Ascending aorta (tissue), 2 donors: ENCODE results near the gene QKI. TPM values are rescaled to one million over a fixed set of nuclear protein-coding genes. Genes with fewer than 3 reads are reported as not detected.
A peak's percentile ranks its signal among the peaks of the same experiment; 100 is the strongest.

Experiments used
- DNase-seq, 2 donors: peaks; one replicate each; pipeline ENCODE4 v3.0.0-alpha.2; 2019; ENCODE audit warnings: low spot score in 2 of 2
- H3K27ac ChIP-seq, 2 donors: fragments of 200-600 bp; sonication (generic); one replicate each; pipeline ENCODE4 v1.5.1; 2016 to 2017; ENCODE audit warnings: mild to moderate bottlenecking in 1 of 2
- H3K27me3 ChIP-seq: fragments of 200-600 bp; sonication (generic); one replicate; pipeline ENCODE4 v1.5.1; 2017
- H3K36me3 ChIP-seq, 2 donors: fragments of 200-600 bp; sonication (generic); one replicate each; pipeline ENCODE4 v1.5.1; 2016
- H3K4me1 ChIP-seq, 2 donors: fragments of 200-600 bp; sonication (generic); one replicate each; pipeline ENCODE4 v1.5.1; 2016 to 2017; ENCODE audit warnings: mild to moderate bottlenecking in 1 of 2
- H3K4me3 ChIP-seq, 2 donors: fragments of 200-600 bp; sonication (generic); one replicate each; pipeline ENCODE4 v1.5.1; 2016 to 2017; ENCODE audit warnings: mild to moderate bottlenecking in 1 of 2
- H3K9me3 ChIP-seq, 2 donors: fragments of 200-600 bp; sonication (generic); one replicate each; pipeline ENCODE4 v1.5.1; 2016
- intact Hi-C: fragments of 100-400 bp; cut with DNase I; formaldehyde crosslinking; loops from one replicate; pipeline ENCODE4 v1.15.1; 2023
- total RNA-seq: library from RNA; depleted of rRNA; stranded (reverse); fragments of >200 nt; gene quantifications from one replicate; pipeline ENCODE4 v1.1.0, GENCODE V29; 2016
- TF ChIP-seq, protein P1 (sequence below), 3 experiments: fragments of 200-600 bp in 2 of 3; fragments of 450-650 bp in 1 of 3; sonication (generic) in 2 of 3; IDR thresholded peaks; one replicate each; pipeline ENCODE4 v1.5.1; 2016 to 2019; ENCODE audit warnings: antibody characterized with exemption in 3 of 3, mild to moderate bottlenecking in 1 of 3, moderate library complexity in 1 of 3

QKI gene
- total RNA-seq, 1 donor from 2014 or later, result 91.0 TPM

GRCh38 chr6:163422550-163422949, 8.0 kb downstream of the QKI start:
- no peak overlapping the region for H3K4me3 ChIP-seq
- no peaks in the 10 kb centered on the region for H3K36me3 ChIP-seq
- H3K9me3 ChIP-seq, result no peaks in the 10 kb centered on the region
- peaks cover 7 to 51% of the 10 kb centered on the region in 2 donors for H3K4me1 ChIP-seq
- intact Hi-C loops, result no loop called here
- DNase-seq, result no peak
- TF ChIP-seq, protein P1, sequence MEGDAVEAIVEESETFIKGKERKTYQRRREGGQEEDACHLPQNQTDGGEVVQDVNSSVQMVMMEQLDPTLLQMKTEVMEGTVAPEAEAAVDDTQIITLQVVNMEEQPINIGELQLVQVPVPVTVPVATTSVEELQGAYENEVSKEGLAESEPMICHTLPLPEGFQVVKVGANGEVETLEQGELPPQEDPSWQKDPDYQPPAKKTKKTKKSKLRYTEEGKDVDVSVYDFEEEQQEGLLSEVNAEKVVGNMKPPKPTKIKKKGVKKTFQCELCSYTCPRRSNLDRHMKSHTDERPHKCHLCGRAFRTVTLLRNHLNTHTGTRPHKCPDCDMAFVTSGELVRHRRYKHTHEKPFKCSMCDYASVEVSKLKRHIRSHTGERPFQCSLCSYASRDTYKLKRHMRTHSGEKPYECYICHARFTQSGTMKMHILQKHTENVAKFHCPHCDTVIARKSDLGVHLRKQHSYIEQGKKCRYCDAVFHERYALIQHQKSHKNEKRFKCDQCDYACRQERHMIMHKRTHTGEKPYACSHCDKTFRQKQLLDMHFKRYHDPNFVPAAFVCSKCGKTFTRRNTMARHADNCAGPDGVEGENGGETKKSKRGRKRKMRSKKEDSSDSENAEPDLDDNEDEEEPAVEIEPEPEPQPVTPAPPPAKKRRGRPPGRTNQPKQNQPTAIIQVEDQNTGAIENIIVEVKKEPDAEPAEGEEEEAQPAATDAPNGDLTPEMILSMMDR (IDR thresholded peaks at IDR 0.05), result no peak
- no peak overlapping the region for H3K27ac ChIP-seq
- H3K27me3 ChIP-seq, result no peaks in the 10 kb centered on the region

DNA sequence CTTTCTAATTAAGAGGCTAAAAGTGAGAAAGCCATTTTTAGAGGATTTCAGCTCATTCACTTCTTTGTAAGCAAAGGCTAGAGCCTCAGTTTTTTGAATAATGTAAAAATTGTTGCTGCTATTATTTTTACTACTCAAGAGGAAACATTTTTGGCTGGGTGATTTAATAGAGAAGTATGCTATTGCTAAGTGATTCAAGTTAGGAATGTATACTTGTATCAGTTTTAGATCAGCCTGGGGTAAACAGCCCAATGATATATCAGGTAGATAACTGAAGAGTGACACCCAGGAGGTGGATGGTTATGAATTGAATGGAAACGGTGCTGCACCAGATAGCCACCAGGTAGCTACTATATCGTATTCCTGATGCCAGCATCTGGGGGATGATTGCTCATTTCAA, 9.2 kb downstream of the QKI start:
- peaks cover 7 to 54% of the 10 kb centered on the region in 2 donors for H3K4me1 ChIP-seq
- H3K9me3 ChIP-seq, result no peaks in the 10 kb centered on the region
- H3K27me3 ChIP-seq, result no peaks in the 10 kb centered on the region
- intact Hi-C loops, result no loop called here
- DNase-seq, result no peak
- H3K4me3 ChIP-seq, result no peak overlapping the region
- H3K36me3 ChIP-seq, result no peaks in the 10 kb centered on the region
- TF ChIP-seq, protein P1 (IDR thresholded peaks at IDR 0.05), result no peak
- no peak overlapping the region for H3K27ac ChIP-seq

GRCh38 chr6:163427498-163428254, 13.2 kb downstream of the QKI start:
- no peaks in the 10 kb centered on the region for H3K9me3 ChIP-seq
- H3K36me3 ChIP-seq, result no peaks in the 10 kb centered on the region
- no peak overlapping the region for H3K27ac ChIP-seq
- no peak for DNase-seq
- TF ChIP-seq, protein P1 (IDR thresholded peaks at IDR 0.05), result peak in 2 of 3 experiments; percentile 29 to 34
- H3K4me1 ChIP-seq, result peaks cover 3 to 51% of the 10 kb centered on the region in 2 donors
- no peaks in the 10 kb centered on the region for H3K27me3 ChIP-seq
- H3K4me3 ChIP-seq, result no peak overlapping the region
- intact Hi-C loops, result no loop called here

- no peaks in the 10 kb centered on the region for H3K27me3 ChIP-seq
- DNase-seq, result no peak
- H3K36me3 ChIP-seq, result no peaks in the 10 kb centered on the region
- intact Hi-C loops, result no loop called here
- TF ChIP-seq, protein P1 (IDR thresholded peaks at IDR 0.05), result no peak
- H3K4me3 ChIP-seq, result no peak overlapping the region
- H3K27ac ChIP-seq, result no peak overlapping the region
- H3K4me1 ChIP-seq, result peaks cover 3 to 45% of the 10 kb centered on the region in 2 donors
- H3K9me3 ChIP-seq, result no peaks in the 10 kb centered on the region
These were observed 13.9 kb downstream of the QKI start for GRCh38 chr6:163428373-163428772.

- intact Hi-C loops, result no loop called here
- TF ChIP-seq, protein P1 (IDR thresholded peaks at IDR 0.05), result no peak
- no peak for DNase-seq
- Histone ChIP-seq H3K9me3 (no peaks in the 10 kb centered on the region), H3K27ac (no peak overlapping the region), H3K4me1 (peaks cover 0 to 33% of the 10 kb centered on the region in 2 donors), H3K36me3 (no peaks in the 10 kb centered on the region), H3K27me3 (no peaks in the 10 kb centered on the region), H3K4me3 (no peak overlapping the region)
These were observed 15.4 kb downstream of the QKI start for GRCh38 chr6:163429858-163430448.
